H1 (cell line): Measurements from ENCODE around the gene TRIM67. TPM values are rescaled to one million over a fixed set of nuclear protein-coding genes. Genes with fewer than 3 reads are reported as not detected.

Source experiments
- CTCF ChIA-PET: fragments of 300-600 bp; sonication (Branson Sonifier 250); formaldehyde crosslinking; loops from one replicate; lab custom pipeline; 2021; ENCODE audit not compliant: partially characterized antibody; lab: Charles Lee
- POLR2A ChIA-PET: fragments of 300-600 bp; sonication (Branson Sonifier 250); formaldehyde crosslinking; loops from one replicate; lab custom pipeline; 2021; ENCODE audit warnings: inconsistent platforms; ENCODE audit not compliant: partially characterized antibody; lab: Charles Lee
- DNase-seq, 2 experiments: peaks; one replicate each; pipeline versions ENCODE4 v3.0.0 to v3.0.0-alpha.2; 2010 to 2022; ENCODE audit warnings: low spot score in 2 of 2, low read depth in 1 of 2, mixed read lengths in 1 of 2
- FAIRE-seq: peaks from 2 replicates; lab custom pipeline; 2011; peaks lifted over from hg19 to GRCh38; lab: Jason Lieb, UNC
- H2AFZ ChIP-seq: 2 replicates; pipeline ENCODE4 v1.8.1; 2012; ENCODE audit warnings: low read length, inconsistent platforms
- H2AK5ac ChIP-seq: 2 replicates; pipeline ENCODE4 v1.6.1; 2013; ENCODE audit warnings: low read depth, low read length
- H2BK120ac ChIP-seq: replicated peaks from 2 replicates; pipeline ENCODE3; 2013; ENCODE audit warnings: low read depth, low read length, inconsistent platforms
- H2BK12ac ChIP-seq: 2 replicates; pipeline ENCODE4 v1.6.1; 2013; ENCODE audit warnings: low read depth, low read length
- H2BK15ac ChIP-seq: 2 replicates; pipeline ENCODE4 v1.6.1; 2013; ENCODE audit warnings: low read length
- H2BK20ac ChIP-seq: 2 replicates; pipeline ENCODE4 v1.6.1; 2013; ENCODE audit warnings: low read length
- H2BK5ac ChIP-seq: 2 replicates; pipeline ENCODE4 v1.6.1; 2013; ENCODE audit warnings: low read depth, low read length
- H3K14ac ChIP-seq: 2 replicates; pipeline ENCODE4 v1.6.1; 2013; ENCODE audit warnings: inconsistent platforms; ENCODE audit not compliant: insufficient read length
- H3K18ac ChIP-seq: 2 replicates; pipeline ENCODE4 v1.6.1; 2013; ENCODE audit warnings: low read length; ENCODE audit errors: extremely low read depth
- H3K23ac ChIP-seq: 2 replicates; pipeline ENCODE4 v1.6.1; 2013; ENCODE audit warnings: inconsistent platforms; ENCODE audit not compliant: insufficient read length
- H3K23me2 ChIP-seq: 2 replicates; pipeline ENCODE4 v1.6.1; 2013; ENCODE audit warnings: low read depth, low read length
- H3K27ac ChIP-seq: 2 replicates; pipeline ENCODE4 v1.6.1; 2011; ENCODE audit warnings: low read depth, low read length, inconsistent platforms
- H3K27me3 ChIP-seq, 4 experiments: replicated peaks in 1 of 4; 1 replicate in 1 of 4; 2 replicates in 3 of 4; pipeline versions ENCODE4 v1.6.1 to v1.8.1; 2011 to 2013; ENCODE audit warnings: low read length in 3 of 4, mild to moderate bottlenecking in 3 of 4, inconsistent platforms in 2 of 4, mixed read lengths in 2 of 4, moderate library complexity in 1 of 4; ENCODE audit not compliant: control insufficient read depth in 3 of 4, insufficient read depth in 3 of 4; ENCODE audit errors: extremely low read depth in 1 of 4
- H3K36me3 ChIP-seq, 4 experiments: 2 replicates each; pipeline versions ENCODE4 v1.6.1 to v1.8.1; 2011 to 2013; ENCODE audit warnings: mild to moderate bottlenecking in 4 of 4, low read length in 3 of 4, moderate library complexity in 2 of 4, control low read depth in 1 of 4, inconsistent platforms in 1 of 4; ENCODE audit not compliant: insufficient read depth in 4 of 4, control insufficient read depth in 2 of 4
- H3K4ac ChIP-seq: replicated peaks from 2 replicates; pipeline ENCODE3; 2013; ENCODE audit warnings: low read length, low read depth, mixed read lengths, inconsistent platforms; ENCODE audit not compliant: insufficient read length
- H3K4me1 ChIP-seq, 4 experiments: replicated peaks in 1 of 4; 1 replicate in 1 of 4; 2 replicates in 3 of 4; pipeline versions ENCODE4 v1.6.1 to v1.8.1; 2011 to 2013; ENCODE audit warnings: low read length in 3 of 4, inconsistent platforms in 2 of 4, mixed read lengths in 1 of 4; ENCODE audit not compliant: insufficient read depth in 4 of 4, control insufficient read depth in 3 of 4
- H3K4me2 ChIP-seq, 2 experiments: 2 replicates each; pipeline versions ENCODE4 v1.6.1 to v1.8.1; 2011 to 2013; ENCODE audit warnings: low read depth in 2 of 2, low read length in 2 of 2, control low read depth in 1 of 2, inconsistent platforms in 1 of 2, mild to moderate bottlenecking in 1 of 2; ENCODE audit not compliant: insufficient read depth in 1 of 2
- H3K4me3 ChIP-seq, 4 experiments: fragments of 200-600, 300-600 bp in 1 of 4; sonication (generic), shearing (Covaris generic), sonication (Bioruptor Twin) in 1 of 4; 2 replicates each; pipeline versions ENCODE4 v1.5.1 to v1.8.1; 2011 to 2016; ENCODE audit warnings: low read length in 4 of 4, low read depth in 3 of 4, control low read depth in 2 of 4, inconsistent platforms in 2 of 4, mild to moderate bottlenecking in 2 of 4, mixed read lengths in 1 of 4, moderate library complexity in 1 of 4; ENCODE audit not compliant: insufficient read depth in 2 of 4; ENCODE audit errors: extremely low read depth in 1 of 4
- H3K56ac ChIP-seq: replicated peaks from 2 replicates; pipeline ENCODE3; 2013; ENCODE audit warnings: low read depth, mild to moderate bottlenecking, mixed read lengths, low read length, inconsistent platforms; ENCODE audit not compliant: insufficient read length
- H3K79me1 ChIP-seq: 2 replicates; pipeline ENCODE4 v1.6.1; 2013; ENCODE audit warnings: low read depth, low read length, control low read depth
- H3K79me2 ChIP-seq, 2 experiments: 2 replicates each; pipeline versions ENCODE4 v1.6.1 to v1.8.1; 2012 to 2013; ENCODE audit warnings: low read length in 2 of 2, mild to moderate bottlenecking in 2 of 2, inconsistent platforms in 1 of 2; ENCODE audit not compliant: insufficient read depth in 2 of 2, control insufficient read depth in 1 of 2
- H3K9ac ChIP-seq, 4 experiments: replicated peaks in 1 of 4; 1 replicate in 1 of 4; 2 replicates in 3 of 4; pipeline versions ENCODE4 v1.6.1 to v1.8.1; 2011 to 2013; ENCODE audit warnings: low read depth in 3 of 4, low read length in 3 of 4, control low read depth in 2 of 4, mild to moderate bottlenecking in 2 of 4, moderate library complexity in 2 of 4, inconsistent platforms in 1 of 4; ENCODE audit errors: extremely low read depth in 1 of 4
- H3K9me3 ChIP-seq, 2 experiments: 2 replicates each; pipeline versions ENCODE4 v1.6.1 to v1.8.1; 2012 to 2013; ENCODE audit warnings: mild to moderate bottlenecking in 2 of 2, moderate library complexity in 2 of 2, control low read depth in 1 of 2, inconsistent platforms in 1 of 2, low read depth in 1 of 2, low read length in 1 of 2, mixed read lengths in 1 of 2; ENCODE audit not compliant: insufficient read depth in 2 of 2
- H4K20me1 ChIP-seq, 2 experiments: replicated peaks in 1 of 2; 2 replicates each; pipeline versions ENCODE3 to v1.8.1; 2011 to 2013; ENCODE audit warnings: inconsistent platforms in 2 of 2, low read length in 2 of 2, mild to moderate bottlenecking in 1 of 2; ENCODE audit not compliant: insufficient read depth in 2 of 2, control insufficient read depth in 1 of 2
- H4K5ac ChIP-seq: 2 replicates; pipeline ENCODE4 v1.6.1; 2013; ENCODE audit warnings: low read length, low read depth, mixed read lengths, inconsistent platforms; ENCODE audit not compliant: insufficient read length
- H4K8ac ChIP-seq: 2 replicates; pipeline ENCODE4 v1.8.0; 2013; ENCODE audit warnings: mild to moderate bottlenecking, moderate library complexity, low read length, inconsistent platforms; ENCODE audit not compliant: insufficient read depth; ENCODE audit errors: extremely low read depth
- H4K91ac ChIP-seq: replicated peaks from 2 replicates; pipeline ENCODE3; 2013; ENCODE audit warnings: low read length, mixed read lengths, inconsistent platforms; ENCODE audit not compliant: insufficient read length
- ATF2 ChIP-seq: IDR thresholded peaks from 2 replicates; pipeline ENCODE4 v1.6.1; 2012; ENCODE audit warnings: low read length, inconsistent platforms
- BCL11A ChIP-seq, 2 experiments: IDR thresholded peaks; one replicate each; pipeline ENCODE4 v1.6.1; 2011; ENCODE audit warnings: low read depth in 2 of 2, low read length in 2 of 2, mild to moderate bottlenecking in 2 of 2
- CREB1 ChIP-seq: IDR thresholded peaks from 2 replicates; pipeline ENCODE4 v1.6.1; 2012; ENCODE audit warnings: inconsistent platforms
- GTF2F1 ChIP-seq: IDR thresholded peaks from 2 replicates; pipeline ENCODE4 v1.6.1; 2012; ENCODE audit warnings: low read depth, low read length, improper control_type of control experiment, borderline replicate concordance
- POLR2AphosphoS5 ChIP-seq: IDR thresholded peaks from 2 replicates; pipeline ENCODE4 v1.6.1; 2011; ENCODE audit warnings: low read depth, low read length
- RNF2 ChIP-seq: fragments of 200-900, 300-1000 bp; sonication (generic); IDR thresholded peaks from 2 replicates; pipeline ENCODE4 v1.7.1; 2016; ENCODE audit warnings: borderline replicate concordance, low read depth, mild to moderate bottlenecking, antibody characterized with exemption, low read length; ENCODE audit not compliant: poor library complexity, severe bottlenecking; ENCODE audit errors: missing control alignments
- RXRA ChIP-seq: IDR thresholded peaks from 2 replicates; pipeline ENCODE4 v1.6.1; 2011; ENCODE audit warnings: low read depth, mild to moderate bottlenecking, low read length, moderate library complexity; ENCODE audit not compliant: insufficient read depth
- WGBS, 2 experiments: shearing (Covaris generic) in 1 of 2; methylation state at CpG; one replicate each; pipeline versions ENCODE4 v1.1.6 to v1.1.7; 2013 to 2015; ENCODE audit warnings: low lambda C conversion rate in 2 of 2, mixed read lengths in 2 of 2, inconsistent platforms in 1 of 2, low coverage in 1 of 2, missing lambda C conversion rate in 1 of 2; ENCODE audit not compliant: insufficient replicate concordance in 2 of 2, insufficient coverage in 1 of 2, insufficient read length in 1 of 2; ENCODE audit errors: extremely low coverage in 1 of 2, missing lambda C conversion rate in 1 of 2; 5-methylcytosine and 5-hydroxymethylcytosine counted together
- polyA plus RNA-seq, 7 experiments: library from polyadenylated mRNA; depleted of rRNA in 3 of 7; stranded (reverse) in 5 of 7; unstranded in 2 of 7; fragments of >200 nt in 5 of 7; fragments of 200-250 nt in 2 of 7; gene quantifications; 1 replicate in 5 of 7; 2 replicates in 1 of 7; 4 replicates in 1 of 7; pipeline versions ENCODE4 v1.2.1 to v1.2.3, GENCODE V29; 2011 to 2013; ENCODE audit warnings: missing spikeins in 2 of 7, mixed read lengths in 2 of 7
- total RNA-seq: library from RNA; stranded (reverse); fragmentation: NEBNext Ultra II Directional; extraction: Animal tissue kit (Norgen Biotek cat#: 25700); gene quantifications from 2 replicates; pipeline ENCODE4 v1.2.1, GENCODE V29; 2021

TRIM67 gene
- total and polyA plus RNA-seq, 2 of the 8 experiments (the other 6 are each of a cell fraction or from before 2014, with no cell fraction given), result under 0.01 TPM; not detected in 1

DNA sequence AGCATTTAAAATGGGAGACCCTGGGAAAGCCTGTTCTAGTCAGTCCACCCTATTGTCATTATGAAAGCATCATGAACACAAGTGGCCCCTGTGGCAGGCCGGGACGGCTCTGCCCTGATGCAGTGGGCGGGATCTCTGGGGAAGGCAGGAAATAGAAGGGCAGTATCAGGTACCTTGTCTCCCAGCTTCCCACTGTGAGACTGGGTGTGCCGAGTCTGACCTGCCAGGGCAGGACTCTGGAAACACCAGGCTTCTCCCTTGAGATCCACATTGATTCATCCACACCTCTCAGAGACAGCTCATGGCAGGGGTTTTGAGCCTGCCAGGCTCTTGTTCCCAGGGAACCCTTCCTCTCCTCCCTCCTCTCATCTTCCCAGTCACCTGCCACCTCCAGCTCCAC is 54.6 kb downstream of the TRIM67 start:
- peaks cover 0 to 7% of the 10 kb centered on the region in 2 experiments for H4K20me1 ChIP-seq
- POLR2A ChIA-PET, result no interaction called here
- no peaks in the 10 kb centered on the region for H3K36me3 ChIP-seq
- no peak overlapping the region for H3K18ac ChIP-seq
- no peak overlapping the region for H3K23ac ChIP-seq
- no peak overlapping the region for H2BK20ac ChIP-seq
- CTCF ChIA-PET, result interaction anchor here (0.6 to 1.7 kb wide), 3 partner anchors 54 to 201 kb away, joined by 3 to 4 read pairs (median 3); partner anchors contain the start of gene TRIM67
- no peaks in the 10 kb centered on the region for H3K79me1 ChIP-seq
- no peak overlapping the region for H3K4me3 ChIP-seq
- no peak overlapping the region for H2AK5ac ChIP-seq
- WGBS, 2 experiments, result 66% methylated on average over 4 of the region's 4 CpGs; no CpG with 5 or more reads in 1 of the 2 experiments
- H2AFZ ChIP-seq, result no peak overlapping the region
- no peak overlapping the region for H4K91ac ChIP-seq
- H4K5ac ChIP-seq, result no peak overlapping the region
- no peaks in the 10 kb centered on the region for H3K9me3 ChIP-seq
- H3K27ac ChIP-seq, result no peak overlapping the region
- no peak overlapping the region for H2BK15ac ChIP-seq
- no peak overlapping the region for H3K4ac ChIP-seq
- DNase-seq (no peak), FAIRE-seq (no peak)
- no peaks in the 10 kb centered on the region for H3K23me2 ChIP-seq
- no peak overlapping the region for H2BK12ac ChIP-seq
- H4K8ac ChIP-seq, result no peak overlapping the region
- no peak overlapping the region for H3K9ac ChIP-seq
- H3K14ac ChIP-seq, result no peak overlapping the region
- H3K56ac ChIP-seq, result no peak overlapping the region
- no peak overlapping the region for H2BK5ac ChIP-seq
- H2BK120ac ChIP-seq, result no peak overlapping the region
- no peak overlapping the region for H3K4me2 ChIP-seq
- H3K79me2 ChIP-seq, result no peaks in the 10 kb centered on the region
- H3K27me3 ChIP-seq, result peaks cover 31 to 53% (median 44%) of the 10 kb centered on the region in 4 experiments
- H3K4me1 ChIP-seq, result peaks cover 0 to 7% (median under 1%) of the 10 kb centered on the region in 4 experiments; a peak in 6 of 7 replicates
- TF ChIP-seq RXRA, result no peak
- TF ChIP-seq GTF2F1, result no peak
- TF ChIP-seq CREB1, result no peak
- TF ChIP-seq ATF2, result no peak
- no peak for TF ChIP-seq BCL11A (IDR thresholded peaks at IDR 0.05; ENCODE audit: low read depth in 2 of 2, low read length in 2 of 2)
- TF ChIP-seq POLR2AphosphoS5, result no peak
- TF ChIP-seq RNF2, result no peak
